Body of pancreas (tissue), 4 donors: ENCODE data around the gene NAGPA.

Experiments used
- CTCF ChIP-seq, 7 experiments: fragments of 450-650 bp in 4 of 7; fragments of 200-600 bp in 3 of 7; sonication (generic) in 3 of 7; IDR thresholded peaks; one replicate each; pipeline ENCODE4 v1.5.1; 2016 to 2019; ENCODE audit warnings: antibody characterized with exemption in 7 of 7
- POLR2A ChIP-seq, 3 donors: fragments of 450-650 bp; IDR thresholded peaks; one replicate each; pipeline ENCODE4 v1.6.1; 2016; ENCODE audit warnings: antibody characterized with exemption in 3 of 3, mild to moderate bottlenecking in 2 of 3

DNA sequence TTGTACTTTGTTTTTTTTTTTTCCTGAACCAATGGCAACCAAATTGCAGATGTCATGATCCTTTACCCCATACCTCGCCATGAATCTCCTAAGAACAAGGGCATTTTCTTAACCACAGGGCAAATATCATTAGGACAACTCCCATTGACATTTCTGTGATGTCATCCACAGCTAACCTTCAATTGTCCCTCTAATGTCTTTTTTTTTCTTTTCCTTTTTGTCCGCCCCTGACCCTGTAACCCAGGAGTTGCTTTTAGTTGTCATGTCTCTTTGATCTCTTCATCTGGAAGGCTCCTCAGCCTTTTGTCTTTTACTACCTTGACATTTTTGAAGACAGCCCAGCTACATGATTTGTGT is 410 bp upstream of the NAGPA start:
- TF ChIP-seq POLR2A (IDR thresholded peaks at IDR 0.05) (no peak), CTCF (IDR thresholded peaks at IDR 0.05) (no peak)
